ENCODE data around the gene GAPVD1. TPM values are rescaled to one million over a fixed set of nuclear protein-coding genes. Genes with fewer than 3 reads are reported as not detected.
A peak's percentile ranks its signal among the peaks of the same experiment; 100 is the strongest.
"Not testable (repeated sequence)": the region's sequence is repeated elsewhere in the genome, so short reads cannot be mapped to it uniquely, and the experiment has no call there.

Gene GAPVD1
- total RNA-seq, 2 experiments from 2014 or later = 74.1 to 82.2 TPM

DNA sequence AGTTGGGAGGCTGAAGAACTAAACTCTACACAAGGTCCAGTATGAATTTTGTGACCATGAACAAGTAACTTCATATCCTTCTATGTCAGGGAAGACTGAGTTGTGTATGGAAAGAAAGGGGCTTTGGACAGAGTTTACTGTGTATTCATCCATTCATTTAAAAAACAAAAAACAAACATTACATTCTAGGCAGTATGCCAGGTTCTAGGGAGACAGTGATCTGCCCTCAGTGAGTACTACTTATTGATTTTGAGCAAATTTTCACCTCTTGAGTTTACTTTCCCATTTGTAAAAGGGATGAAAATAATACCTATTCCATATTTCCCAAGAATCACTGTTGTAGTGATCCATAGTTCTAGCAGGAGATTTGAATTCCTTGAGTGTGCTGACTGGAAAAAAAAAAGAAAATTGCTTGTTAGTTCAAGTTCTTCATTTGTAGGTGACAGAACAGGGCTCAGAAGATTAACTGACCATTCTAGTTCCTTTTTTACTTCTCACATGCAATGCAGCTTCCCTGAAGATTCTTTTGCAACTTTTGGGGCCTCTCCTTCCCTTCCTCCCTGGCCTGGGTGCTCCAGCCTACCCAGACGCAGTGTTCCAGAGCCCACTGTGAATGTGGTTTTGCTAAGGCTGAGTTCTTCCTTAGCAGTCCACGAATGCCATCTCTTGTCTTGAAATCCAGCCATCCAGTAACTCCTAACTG, 2.6 kb upstream of the GAPVD1 start:
- Histone ChIP-seq H3K27ac (ENCODE audit: low read depth in 1 of 2, low read length in 2 of 2) (no peak overlapping the region), H3K9me3 (ENCODE audit: control insufficient read depth in 1 of 2, insufficient read depth in 1 of 2, low read length in 2 of 2) (peaks cover 0 to 3% of the 10 kb centered on the region in 2 experiments), H3K36me3 (ENCODE audit: insufficient read depth, low read length) (no peaks in the 10 kb centered on the region), H3K27me3 (ENCODE audit: control insufficient read depth in 1 of 2, insufficient read depth in 2 of 2, low read length in 2 of 2) (no peaks in the 10 kb centered on the region), H3K4me1 (ENCODE audit: insufficient read depth, low read length) (peaks cover 21% of the 10 kb centered on the region), H3K4me3 (ENCODE audit: low read length) (no peak overlapping the region)
- ATAC-seq (ENCODE audit: poor library complexity) = no peak
- Mint-ChIP-seq H3K27ac (no peak overlapping the region), H3K9me3 (no peaks in the 10 kb centered on the region), H3K36me3 (ENCODE audit: low read depth) (peaks cover 25% of the 10 kb centered on the region), H3K4me1 (ENCODE audit: low read depth) (peaks cover 30% of the 10 kb centered on the region), H3K4me3 (peak overlapping the region; percentile 21), H3K27me3 (no peaks in the 10 kb centered on the region)
- POLR2A ChIA-PET = no interaction called here
- TF ChIP-seq CTCF (IDR thresholded peaks at IDR 0.05) = no peak
- CTCF ChIA-PET = no interaction called here
- DNase-seq = no peak
- intact Hi-C loops (cut with DNase I, micrococcal nuclease) = loop anchor here in 1 of 2 experiments (5.0 kb wide), 1 partner anchor 402 kb away; no protein-coding TSS in a partner anchor

GRCh38 chr9:125260561-125260960, 1.1 kb upstream of the GAPVD1 start:
- Histone ChIP-seq H3K27me3 (ENCODE audit: control insufficient read depth in 1 of 2, insufficient read depth in 2 of 2, low read length in 2 of 2) (no peaks in the 10 kb centered on the region), H3K27ac (ENCODE audit: low read depth in 1 of 2, low read length in 2 of 2) (no peak overlapping the region), H3K9me3 (ENCODE audit: control insufficient read depth in 1 of 2, insufficient read depth in 1 of 2, low read length in 2 of 2) (peaks cover 0 to 3% of the 10 kb centered on the region in 2 experiments), H3K4me3 (ENCODE audit: low read length) (no peak overlapping the region), H3K4me1 (ENCODE audit: insufficient read depth, low read length) (peaks cover 30% of the 10 kb centered on the region), H3K36me3 (ENCODE audit: insufficient read depth, low read length) (peaks cover under 1% of the 10 kb centered on the region)
- CTCF ChIA-PET = interaction anchor here (1.1 to 2.2 kb wide), 3 partner anchors 15 to 112 kb away, joined by 3 to 23 read pairs (median 7); partner anchors contain the start of gene HSPA5
- intact Hi-C loops (cut with DNase I, micrococcal nuclease) = loop anchor here (5.0 to 10.0 kb wide), 4 partner anchors 54 to 1547 kb away; partner anchors contain the start of genes PSMB7 (in 1 of the 2) and ZBTB43 (in 1 of the 2)
- Mint-ChIP-seq H3K4me3 (peak overlapping the region; percentile 92), H3K36me3 (ENCODE audit: low read depth) (peaks cover 36% of the 10 kb centered on the region), H3K27ac (peak overlapping the region; percentile 83), H3K9me3 (no peaks in the 10 kb centered on the region), H3K27me3 (no peaks in the 10 kb centered on the region), H3K4me1 (ENCODE audit: low read depth) (peaks cover 44% of the 10 kb centered on the region)
- POLR2A ChIA-PET = interaction anchor here (0.7 to 6.6 kb wide), 3 partner anchors 19 to 319 kb away, joined by 3 to 80 read pairs (median 9); partner anchors contain the start of genes HSPA5 and RABEPK
- TF ChIP-seq CTCF (IDR thresholded peaks at IDR 0.05) = no peak
- ATAC-seq (ENCODE audit: poor library complexity) (no peak), DNase-seq (no peak)

- Mint-ChIP-seq H3K9me3 (no peaks in the 10 kb centered on the region), H3K4me1 (ENCODE audit: low read depth) (peaks cover 56% of the 10 kb centered on the region), H3K36me3 (ENCODE audit: low read depth) (peaks cover 52% of the 10 kb centered on the region), H3K27me3 (no peaks in the 10 kb centered on the region), H3K27ac (peak overlapping the region; percentile 83), H3K4me3 (peak overlapping the region; percentile 92)
- ChIA-PET CTCF (interaction anchor here (1.5 to 2.2 kb wide), 3 partner anchors 17 to 72 kb away, joined by 4 to 23 read pairs (median 7); partner anchors contain the start of gene HSPA5), POLR2A (interaction anchor here (1.2 to 6.6 kb wide), 3 partner anchors 20 to 321 kb away, joined by 4 to 80 read pairs (median 9); partner anchors contain the start of genes GOLGA1, HSPA5 and RABEPK)
- peak overlapping the region; percentile 100 for H3K4me3 ChIP-seq (ENCODE audit: low read length)
- intact Hi-C loops (cut with DNase I, micrococcal nuclease) = loop anchor here (2.0 to 10.0 kb wide), 6 partner anchors 52 to 1545 kb away; partner anchors contain the start of genes PPP6C (in 1 of the 2), PSMB7 (in 1 of the 2) and ZBTB43 (in 1 of the 2)
- ATAC-seq (ENCODE audit: poor library complexity) (peak; percentile 58), DNase-seq (peak in 4 of 14 experiments; percentile 6 to 43 (median 32))
- TF ChIP-seq CTCF (IDR thresholded peaks at IDR 0.05) = no peak
- peaks cover 30% of the 10 kb centered on the region for H3K4me1 ChIP-seq (ENCODE audit: insufficient read depth, low read length)
- peaks cover 0 to 3% of the 10 kb centered on the region in 2 experiments for H3K9me3 ChIP-seq (ENCODE audit: control insufficient read depth in 1 of 2, insufficient read depth in 1 of 2, low read length in 2 of 2)
- peak overlapping the region; percentile 75 to 77 for H3K27ac ChIP-seq (ENCODE audit: low read depth in 1 of 2, low read length in 2 of 2)
- H3K36me3 ChIP-seq (ENCODE audit: insufficient read depth, low read length) = peaks cover 5% of the 10 kb centered on the region
- H3K27me3 ChIP-seq (ENCODE audit: control insufficient read depth in 1 of 2, insufficient read depth in 2 of 2, low read length in 2 of 2) = no peaks in the 10 kb centered on the region
Measured at GRCh38 chr9:125262294-125262991, 817 bp downstream of the GAPVD1 start.

DNA sequence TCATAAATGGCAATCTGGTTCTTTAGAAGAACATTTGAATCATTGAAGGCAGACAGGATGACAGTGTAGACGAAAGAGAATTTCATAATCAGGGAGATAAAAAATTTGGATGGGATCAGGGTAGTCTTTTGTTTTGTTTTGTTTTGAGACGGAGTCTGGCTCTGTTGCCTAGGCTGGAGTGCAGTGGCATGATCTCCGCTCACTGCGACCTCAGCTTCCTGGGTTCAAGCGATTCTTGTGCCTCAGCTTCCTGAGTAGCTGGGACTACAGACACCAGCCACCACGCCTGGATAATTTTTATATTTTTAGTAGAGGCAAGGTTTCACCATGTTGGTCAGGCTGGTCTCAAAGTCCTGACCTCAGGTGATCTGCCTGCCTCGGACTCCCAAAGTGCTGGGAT, 2.4 kb downstream of the GAPVD1 start:
- not testable (repeated sequence) for H3K36me3 ChIP-seq (ENCODE audit: insufficient read depth, low read length); H3K9me3 ChIP-seq (ENCODE audit: control insufficient read depth in 1 of 2, insufficient read depth in 1 of 2, low read length in 2 of 2); H3K27me3 Mint-ChIP-seq; ATAC-seq (ENCODE audit: poor library complexity); H3K9me3 Mint-ChIP-seq; H3K27me3 ChIP-seq (ENCODE audit: control insufficient read depth in 1 of 2, insufficient read depth in 2 of 2, low read length in 2 of 2)
- H3K4me1 Mint-ChIP-seq (ENCODE audit: low read depth) = peaks cover 68% of the 10 kb centered on the region
- ChIA-PET CTCF (interaction anchor here (0.7 kb wide), 1 partner anchor 121 kb away, joined by 4 read pairs; the partner anchor contains the start of gene SCAI), POLR2A (interaction anchor here (0.6 to 6.6 kb wide), 3 partner anchors 10 to 22 kb away, joined by 3 to 80 read pairs (median 4); partner anchors contain the start of gene HSPA5)
- peaks cover 30% of the 10 kb centered on the region for H3K4me1 ChIP-seq (ENCODE audit: insufficient read depth, low read length)
- peak overlapping the region; percentile 0 for H3K4me3 ChIP-seq (ENCODE audit: low read length)
- peaks cover 61% of the 10 kb centered on the region for H3K36me3 Mint-ChIP-seq (ENCODE audit: low read depth)
- intact Hi-C loops (cut with DNase I, micrococcal nuclease) = loop anchor here (5.0 to 10.0 kb wide), 4 partner anchors 51 to 1543 kb away; partner anchors contain the start of genes PSMB7 (in 1 of the 2) and ZBTB43 (in 1 of the 2)
- H3K27ac Mint-ChIP-seq = peak overlapping the region; percentile 83
- peak overlapping the region; percentile 40 to 50 for H3K27ac ChIP-seq (ENCODE audit: low read depth in 1 of 2, low read length in 2 of 2)
- peak overlapping the region; percentile 92 for H3K4me3 Mint-ChIP-seq
- DNase-seq = peak in 9 of 14 experiments; percentile 14 to 59 (median 32)

All from CD4-positive, alpha-beta T cell (primary cell).